Sigmoid colon (tissue), 4 donors: ENCODE results near the gene GNAQ.

Experiments used
- EP300 ChIP-seq, 4 donors: sonication (generic); formaldehyde crosslinking; IDR thresholded peaks; one replicate each; pipeline ENCODE4 v1.6.1; 2017; ENCODE audit warnings: antibody characterized with exemption in 4 of 4
- TF ChIP-seq, protein P1 (sequence below), 4 experiments: fragments of 450-650 bp in 3 of 4; fragments of 200-600 bp in 1 of 4; IDR thresholded peaks; one replicate each; pipeline ENCODE4 v1.5.1; 2016 to 2019; ENCODE audit warnings: antibody characterized with exemption in 4 of 4, mild to moderate bottlenecking in 3 of 4, moderate library complexity in 2 of 4

GRCh38 chr9:77997611-77998284, 33.9 kb downstream of the GNAQ start:
- no peak for TF ChIP-seq EP300 (IDR thresholded peaks at IDR 0.05)
- TF ChIP-seq, protein P1, sequence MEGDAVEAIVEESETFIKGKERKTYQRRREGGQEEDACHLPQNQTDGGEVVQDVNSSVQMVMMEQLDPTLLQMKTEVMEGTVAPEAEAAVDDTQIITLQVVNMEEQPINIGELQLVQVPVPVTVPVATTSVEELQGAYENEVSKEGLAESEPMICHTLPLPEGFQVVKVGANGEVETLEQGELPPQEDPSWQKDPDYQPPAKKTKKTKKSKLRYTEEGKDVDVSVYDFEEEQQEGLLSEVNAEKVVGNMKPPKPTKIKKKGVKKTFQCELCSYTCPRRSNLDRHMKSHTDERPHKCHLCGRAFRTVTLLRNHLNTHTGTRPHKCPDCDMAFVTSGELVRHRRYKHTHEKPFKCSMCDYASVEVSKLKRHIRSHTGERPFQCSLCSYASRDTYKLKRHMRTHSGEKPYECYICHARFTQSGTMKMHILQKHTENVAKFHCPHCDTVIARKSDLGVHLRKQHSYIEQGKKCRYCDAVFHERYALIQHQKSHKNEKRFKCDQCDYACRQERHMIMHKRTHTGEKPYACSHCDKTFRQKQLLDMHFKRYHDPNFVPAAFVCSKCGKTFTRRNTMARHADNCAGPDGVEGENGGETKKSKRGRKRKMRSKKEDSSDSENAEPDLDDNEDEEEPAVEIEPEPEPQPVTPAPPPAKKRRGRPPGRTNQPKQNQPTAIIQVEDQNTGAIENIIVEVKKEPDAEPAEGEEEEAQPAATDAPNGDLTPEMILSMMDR (IDR thresholded peaks at IDR 0.05): no peak
